ENCODE data around the gene KLHL6. TPM values are rescaled to one million over a fixed set of nuclear protein-coding genes. Genes with fewer than 3 reads are reported as not detected.

KLHL6 gene
- total and polyA plus RNA-seq, 10 of the 15 experiments (the other 5 are each of a cell fraction or from before 2014, with no cell fraction given) = 4.0 to 91.8 (median 24.4) TPM

- intact Hi-C loops (cut with micrococcal nuclease; ENCODE audit: unreplicated experiment) = no loop called here
- in situ Hi-C loops (cut with MboI) = no loop called here
- ATAC-seq (no peak), FAIRE-seq (no peak), DNase-seq (ENCODE audit: low read depth, low spot score) (no peak)
- Histone ChIP-seq H3K27me3 (replicated peaks in 1 of 2; ENCODE audit: control insufficient read depth in 2 of 2, insufficient read depth in 2 of 2, low read length in 1 of 2) (no peaks in the 10 kb centered on the region), H3K4me3 (no peak overlapping the region), H3K27ac (ENCODE audit: control insufficient read depth, insufficient read depth) (no peak overlapping the region), H3K79me2 (ENCODE audit: control insufficient read depth, insufficient read depth, low read length) (no peaks in the 10 kb centered on the region), H2AFZ (ENCODE audit: control insufficient read depth, low read depth, low read length) (no peak overlapping the region), H3K36me3 (ENCODE audit: control insufficient read depth in 2 of 2, insufficient read depth in 2 of 2, low read length in 1 of 2) (peaks cover 0 to 4% of the 10 kb centered on the region in 2 experiments; a peak in 1 of 4 replicates), H3K4me2 (ENCODE audit: control insufficient read depth, insufficient read depth) (no peak overlapping the region), H4K20me1 (ENCODE audit: control insufficient read depth, insufficient read depth) (no peaks in the 10 kb centered on the region), H3K9me3 (replicated peaks; ENCODE audit: control insufficient read depth, insufficient read depth, low read length) (no peaks in the 10 kb centered on the region), H3K9ac (ENCODE audit: control insufficient read depth, insufficient read depth, low read length) (no peak overlapping the region), H3K4me1 (ENCODE audit: control insufficient read depth, insufficient read depth, low read length) (peaks cover 34% of the 10 kb centered on the region)
- 92% methylated on average over 2 of the region's 2 CpGs for WGBS (ENCODE audit: insufficient coverage, insufficient replicate concordance, low lambda C conversion rate, missing lambda C conversion rate)
- no TSS peak for BruUV-seq (replicated peaks)
- POLR2A ChIA-PET = interaction anchor here (0.7 to 10.2 kb wide), 6 partner anchors 8 to 600 kb away, joined by 3 to 181 read pairs (median 5); no protein-coding TSS in a partner anchor
- SMC1A ChIA-PET (ENCODE audit: uncharacterized antibody, unreplicated experiment) = interaction anchor here (0.6 to 8.8 kb wide), 7 partner anchors 6 to 266 kb away, joined by 3 to 115 read pairs (median 3); no protein-coding TSS in a partner anchor
- CTCF ChIA-PET = interaction anchor here (2.3 kb wide), 1 partner anchor 8 kb away, joined by 15 read pairs; no protein-coding TSS in a partner anchor
- TF ChIP-seq ZNF207 (IDR thresholded peaks at IDR 0.05; ENCODE audit: borderline replicate concordance) (no peak), ZNF687 (IDR thresholded peaks at IDR 0.05) (peak; percentile 45; the same call in 1 of the 2 replicates), HDAC6 (IDR thresholded peaks at IDR 0.05; ENCODE audit: unreplicated experiment) (no peak), CHD4 (IDR thresholded peaks at IDR 0.05) (no peak), SREBF1 (IDR thresholded peaks at IDR 0.05; ENCODE audit: low read length) (no peak), ZNF384 (IDR thresholded peaks at IDR 0.05; ENCODE audit: borderline replicate concordance, low read depth, low read length) (peak; percentile 18; the same call in 1 of the 2 replicates), CTCF (IDR thresholded peaks at IDR 0.05 in 2 of 3, conservative IDR thresholded peaks at IDR 0.05 in 1 of 3; ENCODE audit: control insufficient read depth in 2 of 3, extremely low read depth in 1 of 3, insufficient read depth in 1 of 3, low read depth in 3 of 3, low read length in 3 of 3) (no peak), BMI1 (IDR thresholded peaks at IDR 0.05; ENCODE audit: borderline replicate concordance) (no peak)
- TF ChIP-seq, protein P1, sequence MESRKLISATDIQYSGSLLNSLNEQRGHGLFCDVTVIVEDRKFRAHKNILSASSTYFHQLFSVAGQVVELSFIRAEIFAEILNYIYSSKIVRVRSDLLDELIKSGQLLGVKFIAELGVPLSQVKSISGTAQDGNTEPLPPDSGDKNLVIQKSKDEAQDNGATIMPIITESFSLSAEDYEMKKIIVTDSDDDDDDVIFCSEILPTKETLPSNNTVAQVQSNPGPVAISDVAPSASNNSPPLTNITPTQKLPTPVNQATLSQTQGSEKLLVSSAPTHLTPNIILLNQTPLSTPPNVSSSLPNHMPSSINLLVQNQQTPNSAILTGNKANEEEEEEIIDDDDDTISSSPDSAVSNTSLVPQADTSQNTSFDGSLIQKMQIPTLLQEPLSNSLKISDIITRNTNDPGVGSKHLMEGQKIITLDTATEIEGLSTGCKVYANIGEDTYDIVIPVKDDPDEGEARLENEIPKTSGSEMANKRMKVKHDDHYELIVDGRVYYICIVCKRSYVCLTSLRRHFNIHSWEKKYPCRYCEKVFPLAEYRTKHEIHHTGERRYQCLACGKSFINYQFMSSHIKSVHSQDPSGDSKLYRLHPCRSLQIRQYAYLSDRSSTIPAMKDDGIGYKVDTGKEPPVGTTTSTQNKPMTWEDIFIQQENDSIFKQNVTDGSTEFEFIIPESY (IDR thresholded peaks at IDR 0.05) = no peak
- RAD21 ChIA-PET (ENCODE audit: unreplicated experiment) = interaction anchor here (0.7 to 12.6 kb wide), 4 partner anchors 8 to 191 kb away, joined by 3 to 245 read pairs (median 62); no protein-coding TSS in a partner anchor
These were observed 35.6 kb downstream of the KLHL6 start for GRCh38 chr3:183519891-183520290.
